Sigmoid colon (tissue), 4 donors: ENCODE data around the gene TMEM86A.

ENCODE experiments used
- CTCF ChIP-seq, 4 experiments: fragments of 450-650 bp in 3 of 4; fragments of 200-600 bp in 1 of 4; IDR thresholded peaks; one replicate each; pipeline ENCODE4 v1.5.1; 2016 to 2019; ENCODE audit warnings: antibody characterized with exemption in 4 of 4, mild to moderate bottlenecking in 3 of 4, moderate library complexity in 2 of 4
- POLR2AphosphoS5 ChIP-seq, 4 donors: sonication (generic); formaldehyde crosslinking; IDR thresholded peaks; one replicate each; pipeline ENCODE4 v1.6.1; 2017; ENCODE audit warnings: antibody characterized with exemption in 4 of 4

- TF ChIP-seq CTCF (IDR thresholded peaks at IDR 0.05), result no peak
- no peak for TF ChIP-seq POLR2AphosphoS5 (IDR thresholded peaks at IDR 0.05)
Measured at GRCh38 chr11:18700872-18701271, 2.3 kb downstream of the TMEM86A start.
